Body of pancreas (tissue), 4 donors: Measurements from ENCODE around the gene FOXB1.

Source experiments
- POLR2A ChIP-seq, 3 donors: fragments of 450-650 bp; IDR thresholded peaks; one replicate each; pipeline ENCODE4 v1.6.1; 2016; ENCODE audit warnings: antibody characterized with exemption in 3 of 3, mild to moderate bottlenecking in 2 of 3
- TF ChIP-seq, protein P1 (sequence below), 7 experiments: fragments of 450-650 bp in 4 of 7; fragments of 200-600 bp in 3 of 7; sonication (generic) in 3 of 7; IDR thresholded peaks; one replicate each; pipeline ENCODE4 v1.5.1; 2016 to 2019; ENCODE audit warnings: antibody characterized with exemption in 7 of 7

DNA sequence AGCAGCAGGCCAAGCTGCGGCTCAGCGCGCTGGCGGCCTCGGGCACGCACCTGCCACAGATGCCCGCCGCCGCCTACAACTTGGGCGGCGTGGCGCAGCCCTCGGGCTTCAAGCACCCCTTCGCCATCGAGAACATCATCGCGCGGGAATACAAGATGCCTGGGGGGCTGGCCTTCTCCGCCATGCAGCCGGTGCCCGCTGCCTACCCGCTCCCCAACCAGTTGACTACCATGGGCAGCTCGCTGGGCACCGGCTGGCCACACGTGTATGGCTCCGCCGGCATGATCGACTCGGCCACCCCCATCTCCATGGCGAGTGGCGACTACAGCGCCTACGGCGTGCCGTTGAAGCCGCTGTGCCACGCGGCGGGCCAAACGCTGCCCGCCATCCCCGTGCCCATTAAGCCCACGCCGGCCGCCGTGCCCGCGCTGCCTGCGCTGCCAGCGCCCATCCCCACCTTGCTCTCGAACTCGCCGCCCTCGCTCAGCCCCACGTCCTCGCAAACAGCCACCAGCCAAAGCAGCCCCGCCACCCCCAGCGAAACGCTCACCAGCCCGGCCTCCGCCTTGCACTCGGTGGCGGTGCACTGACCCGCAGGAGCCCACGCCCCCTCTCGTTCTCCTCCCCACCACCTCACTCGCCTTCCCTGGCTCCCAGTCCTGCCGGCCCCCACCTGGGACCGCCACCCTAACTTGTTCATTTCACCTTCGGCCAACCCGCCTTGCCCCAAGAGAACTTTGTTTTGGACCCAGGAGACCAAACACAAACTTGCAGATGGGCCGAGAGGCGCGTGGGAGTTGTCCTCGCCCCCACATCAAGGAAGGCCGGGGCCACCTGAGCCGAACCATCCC is 1.5 kb downstream of the FOXB1 start:
- TF ChIP-seq, protein P1, sequence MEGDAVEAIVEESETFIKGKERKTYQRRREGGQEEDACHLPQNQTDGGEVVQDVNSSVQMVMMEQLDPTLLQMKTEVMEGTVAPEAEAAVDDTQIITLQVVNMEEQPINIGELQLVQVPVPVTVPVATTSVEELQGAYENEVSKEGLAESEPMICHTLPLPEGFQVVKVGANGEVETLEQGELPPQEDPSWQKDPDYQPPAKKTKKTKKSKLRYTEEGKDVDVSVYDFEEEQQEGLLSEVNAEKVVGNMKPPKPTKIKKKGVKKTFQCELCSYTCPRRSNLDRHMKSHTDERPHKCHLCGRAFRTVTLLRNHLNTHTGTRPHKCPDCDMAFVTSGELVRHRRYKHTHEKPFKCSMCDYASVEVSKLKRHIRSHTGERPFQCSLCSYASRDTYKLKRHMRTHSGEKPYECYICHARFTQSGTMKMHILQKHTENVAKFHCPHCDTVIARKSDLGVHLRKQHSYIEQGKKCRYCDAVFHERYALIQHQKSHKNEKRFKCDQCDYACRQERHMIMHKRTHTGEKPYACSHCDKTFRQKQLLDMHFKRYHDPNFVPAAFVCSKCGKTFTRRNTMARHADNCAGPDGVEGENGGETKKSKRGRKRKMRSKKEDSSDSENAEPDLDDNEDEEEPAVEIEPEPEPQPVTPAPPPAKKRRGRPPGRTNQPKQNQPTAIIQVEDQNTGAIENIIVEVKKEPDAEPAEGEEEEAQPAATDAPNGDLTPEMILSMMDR (IDR thresholded peaks at IDR 0.05), result no peak
- no peak for TF ChIP-seq POLR2A (IDR thresholded peaks at IDR 0.05)
